ENCODE data around the gene IL22RA1.

Gene IL22RA1

GRCh38 chr1:24069817-24070216 is 73.1 kb downstream of the IL22RA1 start:
- DNase-seq = no peak
